HG02852 (cell line): ENCODE data around the gene AGT.

Source experiments
- ATAC-seq: cut with Tn5 transposase; IDR thresholded peaks from one replicate; pipeline ENCODE4 v1.9.1; 2021; ENCODE audit warnings: mild to moderate bottlenecking, moderate library complexity; ENCODE audit not compliant: unreplicated experiment

The AGT gene

DNA sequence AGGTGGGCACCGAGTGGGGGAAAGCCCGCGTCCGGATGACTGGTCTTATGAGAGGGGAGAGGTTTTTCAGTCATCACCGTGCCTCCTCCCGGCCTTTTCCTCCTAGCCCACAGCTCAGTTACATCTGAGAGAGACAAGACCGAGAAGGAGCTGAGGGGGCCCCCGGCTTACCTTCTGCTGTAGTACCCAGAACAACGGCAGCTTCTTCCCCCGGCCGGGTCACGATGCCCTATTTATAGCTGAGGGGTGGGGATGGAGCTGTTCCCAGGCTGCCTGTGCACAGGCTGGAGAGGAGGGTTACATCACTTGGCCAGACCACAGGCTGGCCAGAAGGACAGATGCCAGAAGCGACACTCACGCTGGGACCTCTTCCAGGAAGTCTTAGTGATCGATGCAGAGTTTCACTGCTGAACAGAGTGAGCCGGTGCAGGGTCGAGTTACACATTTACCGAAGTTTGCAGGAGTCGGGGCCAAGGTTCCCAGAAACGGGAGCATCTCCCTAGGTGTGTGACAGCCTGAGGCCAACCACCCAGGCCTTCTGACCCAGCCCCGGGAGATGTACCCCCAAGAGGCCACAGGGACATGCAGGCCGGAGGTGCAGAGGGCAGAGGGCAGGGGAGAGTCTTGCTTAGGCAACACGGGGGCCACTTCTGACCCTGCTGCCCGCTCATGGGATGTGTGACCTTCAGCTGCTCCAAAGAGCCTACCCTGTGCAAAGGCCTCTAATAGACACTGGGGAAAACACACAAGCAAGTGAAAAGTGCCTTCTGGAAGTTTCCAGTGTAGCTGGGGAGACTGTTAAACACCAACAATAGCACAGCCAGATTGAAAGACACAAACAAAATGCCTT lies at the start of gene AGT:
AGT (minus strand) TSS at position 208 of the 850 bp plus-strand sequence. CDS start 3,299 bp downstream, outside the sequence.
- no peak for ATAC-seq

DNA sequence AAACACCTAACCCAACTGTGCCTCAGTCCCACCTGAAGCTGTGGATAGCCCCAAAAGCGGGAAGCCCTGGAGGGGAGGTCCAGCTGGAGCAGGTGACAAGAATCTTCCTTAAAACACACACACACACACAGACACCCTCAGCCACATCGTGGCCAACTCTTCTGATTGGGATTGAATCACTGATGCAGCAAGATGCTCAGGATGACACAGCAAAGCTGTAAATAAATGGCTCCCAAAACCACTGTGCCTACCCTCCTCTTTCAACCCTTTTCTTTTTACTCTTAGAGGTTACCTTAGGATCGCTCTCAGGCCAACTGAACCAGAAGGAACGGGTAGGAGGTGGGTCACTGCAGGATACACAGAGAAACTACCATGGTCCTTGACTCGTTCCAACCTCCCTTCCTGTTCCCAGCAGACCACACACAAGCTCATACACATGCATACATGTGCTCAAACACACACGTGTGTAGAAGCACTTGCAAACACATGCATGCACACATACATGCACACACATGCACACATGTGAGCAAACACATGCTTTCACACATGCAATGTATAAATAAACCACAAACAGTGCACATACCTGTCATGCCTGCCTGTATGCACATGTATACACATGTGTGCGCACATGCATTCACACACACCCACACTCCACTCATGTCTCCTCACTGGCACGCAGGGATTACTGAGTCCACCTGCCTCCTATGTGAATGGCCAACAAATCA lies 47.7 kb upstream of the AGT start:
- no peak for ATAC-seq

DNA sequence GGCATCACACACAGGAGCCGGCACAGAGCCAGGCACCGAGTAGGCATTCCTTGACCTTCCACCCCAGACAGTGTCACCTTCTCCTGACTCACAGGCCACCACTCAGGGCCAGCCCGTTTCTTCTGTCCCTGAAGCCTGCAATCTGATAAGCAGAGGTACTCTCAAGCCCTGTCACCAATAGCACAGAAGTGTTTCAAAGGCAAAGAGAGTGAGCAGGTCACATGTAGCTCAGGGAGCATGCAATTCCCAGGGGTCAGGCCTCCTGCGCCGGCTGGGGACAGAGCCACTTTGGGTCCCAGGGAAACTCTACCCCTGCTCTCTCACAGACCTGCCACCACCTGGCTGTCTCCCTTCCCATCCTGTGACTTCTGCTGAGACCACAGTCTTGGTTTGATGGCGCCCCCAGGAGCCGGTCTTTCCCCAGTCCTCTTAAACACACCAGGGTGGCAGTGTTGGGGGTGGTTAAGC lies 46.5 kb upstream of the AGT start:
- no peak for ATAC-seq

DNA sequence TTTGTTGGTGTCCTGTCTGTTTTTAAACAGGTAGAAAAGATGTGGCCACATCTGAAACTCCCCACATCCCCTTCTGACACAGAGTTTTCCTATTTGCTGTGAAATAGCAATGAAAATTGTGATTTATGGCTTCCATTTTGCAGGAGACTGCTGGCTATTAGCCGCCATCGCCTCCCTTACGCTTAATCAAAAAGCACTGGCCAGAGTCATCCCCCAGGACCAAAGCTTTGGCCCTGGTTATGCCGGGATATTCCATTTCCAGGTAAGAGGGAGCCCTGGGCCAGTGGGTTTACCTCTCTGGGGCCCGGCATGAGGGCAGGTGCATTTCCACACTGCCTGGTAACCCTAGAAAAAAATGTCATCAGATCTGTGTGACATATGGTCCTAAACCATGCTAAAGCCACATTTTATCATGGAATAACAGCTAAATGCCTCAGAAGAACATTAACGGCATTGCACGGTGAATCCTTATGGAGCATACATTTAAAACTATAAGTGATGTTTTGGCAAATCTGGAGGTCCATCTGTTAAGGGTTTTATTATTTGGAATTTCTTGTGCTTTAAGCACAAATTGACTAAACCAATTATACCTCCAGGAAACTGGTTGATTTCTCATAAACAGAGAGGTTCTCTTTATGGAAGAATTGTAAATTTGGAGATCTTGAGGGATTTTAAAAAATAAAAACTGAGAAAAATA lies 45.6 kb upstream of the AGT start:
- no peak for ATAC-seq

DNA sequence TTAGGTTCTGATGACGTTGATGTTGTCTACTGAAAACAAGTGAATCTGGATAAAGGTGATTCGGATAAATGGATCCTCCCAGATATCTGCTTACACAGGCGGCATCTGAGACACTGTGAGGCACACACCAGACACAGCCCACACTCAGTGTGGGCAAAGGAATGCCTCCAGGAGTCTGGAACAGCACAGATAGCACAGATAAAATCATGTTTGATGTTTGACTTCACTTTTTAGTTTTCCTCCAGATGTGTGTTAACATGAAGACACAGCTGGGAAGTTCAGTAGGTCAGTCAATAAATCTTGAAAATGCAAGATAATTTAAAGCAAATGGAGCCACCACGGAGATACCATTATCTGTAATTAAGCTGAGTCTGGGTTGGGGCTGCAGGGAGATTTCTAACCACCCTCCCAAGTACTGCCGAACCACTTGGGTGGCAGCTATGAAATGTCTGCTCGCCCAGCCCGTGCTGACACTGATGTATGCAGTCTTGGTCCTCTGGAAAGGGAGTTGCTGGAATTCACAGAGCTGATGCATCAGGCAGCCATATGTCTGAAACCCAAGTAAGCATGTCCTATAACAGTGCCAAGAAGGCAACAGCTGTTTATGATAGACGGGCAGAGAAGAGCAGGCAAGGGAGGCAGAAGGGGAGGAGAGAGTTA lies 44.9 kb upstream of the AGT start:
- ATAC-seq, result no peak

DNA sequence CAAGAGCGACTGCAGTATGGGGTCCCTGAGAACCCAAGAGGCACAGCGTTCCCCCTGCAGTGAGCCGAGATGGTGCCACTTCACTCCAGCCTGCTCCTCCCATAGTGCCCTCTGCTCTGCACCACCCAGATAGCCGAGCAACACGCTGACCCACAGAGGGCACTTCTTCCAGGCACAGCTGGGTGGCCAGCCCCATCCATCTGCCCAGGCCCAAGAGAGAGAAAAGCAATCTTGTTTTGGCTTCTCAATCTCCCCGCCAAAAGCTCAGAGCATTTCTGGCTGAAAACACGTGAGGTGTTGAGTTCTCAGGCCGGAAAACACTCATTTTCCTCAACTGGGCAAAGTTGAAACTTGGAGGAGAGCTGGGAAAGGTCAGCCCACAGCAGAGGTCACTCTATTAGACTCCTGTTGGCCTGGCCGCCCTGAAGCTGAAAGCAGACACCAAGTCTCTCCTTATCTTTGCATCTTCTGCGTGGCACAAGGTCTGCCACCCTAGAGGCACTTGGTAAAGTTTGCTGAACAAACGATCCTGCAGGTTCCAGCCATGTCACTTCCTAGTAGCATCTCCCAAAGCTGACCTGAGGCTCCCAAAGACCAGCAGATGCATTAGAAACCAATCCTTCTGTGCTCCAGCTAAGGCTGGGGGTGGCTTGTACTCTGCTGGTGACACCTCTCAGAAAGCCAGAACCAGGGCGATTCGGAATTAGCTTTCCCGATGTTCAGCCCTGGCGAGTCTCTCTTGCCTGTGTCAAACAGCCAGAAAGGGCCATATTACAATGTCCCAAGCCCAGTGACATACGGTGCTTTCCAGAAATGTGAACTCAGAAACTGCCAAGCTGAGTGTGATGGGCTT lies 44.2 kb upstream of the AGT start:
- ATAC-seq, result no peak

DNA sequence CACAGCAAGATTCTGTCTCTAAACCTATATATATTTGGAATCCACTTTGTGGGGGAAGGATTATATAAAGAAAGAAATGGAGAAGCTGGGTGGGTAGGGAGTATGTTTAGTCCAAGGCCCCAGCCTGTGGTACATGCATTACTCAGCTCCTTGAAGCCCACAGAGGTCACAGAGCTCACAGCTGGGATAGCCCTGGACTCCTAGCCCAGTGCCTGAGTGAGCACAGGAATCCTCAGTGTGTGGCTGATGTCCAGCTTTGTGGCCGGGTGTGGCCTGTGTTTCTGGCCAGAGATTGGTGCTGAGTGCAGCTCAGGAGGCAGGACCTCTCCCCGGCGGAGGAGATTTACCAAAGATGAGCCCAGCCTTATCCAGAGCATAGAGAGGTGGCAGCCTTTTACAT lies 40.9 kb upstream of the AGT start:
- ATAC-seq, result no peak

DNA sequence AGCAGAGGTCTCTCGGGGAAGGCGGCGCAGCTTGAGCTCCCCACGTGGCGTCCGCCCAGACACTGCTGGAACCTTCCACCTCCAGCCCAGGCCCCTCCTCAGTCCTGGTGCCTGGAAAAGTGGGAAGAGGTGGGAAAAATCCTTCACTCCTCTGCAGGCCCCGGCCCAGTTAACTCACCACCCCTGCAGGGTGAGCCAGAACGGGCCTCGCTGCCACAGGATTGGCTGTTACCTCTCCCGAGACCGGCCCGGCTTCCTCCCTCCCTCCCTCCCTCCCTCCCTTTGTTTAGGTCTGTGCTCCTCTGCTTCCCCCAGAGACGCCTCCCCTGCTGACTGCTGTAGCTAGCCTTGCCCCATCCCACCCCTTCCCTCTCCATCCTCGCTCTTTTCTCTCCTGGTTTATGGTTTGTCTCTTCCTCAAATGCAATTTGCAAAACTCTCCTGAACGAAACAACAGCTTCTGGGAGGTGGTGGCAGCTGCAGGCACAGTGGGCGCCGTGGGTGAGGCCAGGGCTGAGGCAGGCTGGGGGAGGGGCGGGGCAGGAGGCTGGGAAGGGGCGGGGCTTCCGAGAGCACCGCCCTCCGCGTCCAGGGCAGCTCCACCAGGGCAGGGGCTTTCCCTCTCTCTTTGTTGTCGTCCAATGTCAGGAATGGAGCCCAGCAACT lies 39.8 kb upstream of the AGT start:
- ATAC-seq, result no peak

DNA sequence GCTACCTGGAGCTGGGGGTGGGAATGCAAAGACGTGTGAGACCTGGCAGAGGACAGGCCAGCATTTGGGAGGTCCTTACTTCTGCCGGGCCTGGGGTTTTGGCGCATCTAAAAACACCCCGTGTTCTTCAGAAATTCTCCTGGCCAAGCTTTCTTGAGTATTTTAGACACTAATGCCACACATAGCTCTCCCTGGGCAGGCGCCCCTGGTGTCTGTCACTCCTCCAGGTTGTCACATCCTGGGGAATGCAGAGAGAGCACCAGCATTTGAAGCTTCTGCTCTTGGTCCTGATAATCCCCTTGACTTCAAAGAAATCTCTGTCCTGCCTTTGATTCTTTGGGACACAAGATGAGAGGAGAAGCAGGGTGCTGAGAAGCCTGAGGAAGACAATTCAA lies 39.3 kb upstream of the AGT start:
- ATAC-seq, result no peak

DNA sequence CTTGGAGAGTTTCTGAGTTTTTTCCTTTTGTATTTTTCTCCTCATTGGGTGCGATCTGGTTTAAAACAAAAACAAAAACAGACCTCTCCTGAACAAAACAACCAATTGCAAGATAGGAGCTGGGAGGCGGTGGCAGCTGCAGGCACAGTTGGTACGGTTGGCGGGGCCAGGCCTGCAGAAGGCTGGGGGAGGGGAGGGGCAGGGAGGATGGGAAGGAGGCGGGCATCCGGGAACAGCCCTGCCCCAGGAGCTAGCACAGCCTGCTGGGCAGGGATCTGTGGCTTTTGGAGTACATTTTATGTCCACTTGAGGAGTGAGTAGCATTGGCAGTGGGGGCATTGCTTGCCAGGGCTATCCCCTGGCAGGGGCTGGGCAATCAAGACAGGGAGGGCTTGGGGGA lies 38.5 kb upstream of the AGT start:
- no peak for ATAC-seq

DNA sequence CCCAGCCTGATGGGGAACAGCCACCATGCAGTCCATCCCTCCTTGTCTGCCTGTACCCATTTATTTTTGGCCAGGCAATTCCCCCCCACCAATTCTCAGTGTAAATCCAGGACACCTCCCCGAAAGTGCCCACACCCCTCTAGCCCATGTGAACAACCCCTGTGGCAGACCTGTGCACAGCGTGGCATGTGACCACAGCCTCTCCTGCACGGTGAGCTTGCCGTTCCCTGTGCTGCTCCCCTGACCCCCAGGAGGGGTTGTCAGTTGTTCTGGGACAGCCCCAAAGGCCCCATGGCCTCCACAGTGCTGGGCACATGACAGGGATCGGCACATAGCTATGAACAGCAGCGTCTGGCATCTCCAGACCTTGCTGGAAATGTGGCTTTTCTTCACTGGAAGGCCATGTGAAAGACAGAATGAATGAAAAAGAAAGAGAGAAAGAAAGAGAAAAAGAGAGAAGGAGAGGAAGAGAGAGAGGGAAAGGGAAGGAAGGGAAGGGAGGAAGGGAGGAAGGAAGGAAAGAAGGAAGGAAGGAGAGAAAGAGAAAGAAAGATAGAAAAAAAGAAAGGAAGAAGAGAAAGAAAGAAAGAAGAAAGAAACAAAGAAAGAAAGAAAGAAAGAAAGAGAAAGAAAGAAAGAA lies 37.2 kb upstream of the AGT start:
- ATAC-seq, result no peak

DNA sequence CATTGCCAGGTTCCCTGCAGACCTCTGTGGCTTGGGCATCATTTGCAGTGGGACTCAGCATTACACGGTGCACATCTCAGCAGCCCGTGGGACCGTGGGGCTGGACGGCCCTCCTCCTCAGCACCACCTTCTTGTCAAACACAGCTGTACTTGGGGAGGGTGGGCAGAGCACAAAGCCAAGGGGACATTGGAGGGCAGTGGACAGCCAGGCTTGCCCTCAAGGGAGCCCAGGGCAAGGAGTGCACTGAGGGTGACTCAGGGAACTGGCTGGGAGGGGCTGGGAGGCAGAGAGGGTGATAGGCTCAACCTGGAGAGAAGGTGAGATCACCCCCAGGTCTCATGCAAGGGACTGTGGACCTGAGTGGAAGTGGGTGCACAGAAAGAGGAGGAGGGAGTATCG lies 36.7 kb upstream of the AGT start:
- ATAC-seq, result no peak

DNA sequence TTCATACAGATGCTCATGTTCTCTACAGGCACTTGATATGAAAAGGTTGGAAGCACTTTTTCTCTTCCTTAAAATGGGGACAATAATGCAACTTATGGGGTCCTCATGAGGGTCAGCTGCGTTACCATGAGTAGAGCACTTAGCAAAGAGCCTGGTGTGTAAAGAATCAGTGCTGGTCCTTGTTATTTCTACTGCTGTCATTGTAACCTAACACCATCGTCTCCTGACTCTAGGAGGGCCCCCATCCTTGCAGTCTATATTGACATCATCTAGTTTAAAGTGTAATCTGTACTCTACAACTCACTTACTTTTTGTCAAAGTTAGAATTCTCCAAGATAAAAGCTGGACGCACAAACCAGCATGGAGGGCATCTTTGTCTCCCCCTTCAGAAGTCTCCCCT lies 35.7 kb upstream of the AGT start:
- no peak for ATAC-seq

DNA sequence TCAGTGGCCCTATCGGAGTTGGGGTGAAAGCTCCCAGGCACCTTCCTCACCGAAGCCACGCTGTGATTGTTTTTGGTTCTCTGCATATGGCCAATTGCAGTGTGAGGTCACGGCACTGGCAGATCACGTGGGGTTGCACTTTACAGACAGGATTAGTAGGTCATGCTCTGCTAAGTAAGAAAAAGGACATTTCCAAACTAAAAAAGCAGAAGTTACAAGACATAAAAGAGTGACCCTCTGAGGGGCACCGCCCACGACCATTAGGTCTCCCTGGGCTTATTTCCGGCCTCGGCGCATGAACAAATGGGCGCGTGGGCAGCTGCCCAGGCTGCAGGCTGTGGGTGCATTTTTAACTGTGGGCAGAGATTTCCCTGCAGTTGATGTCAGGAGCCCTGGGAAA lies 35.2 kb upstream of the AGT start:
- peak; percentile 51 for ATAC-seq

DNA sequence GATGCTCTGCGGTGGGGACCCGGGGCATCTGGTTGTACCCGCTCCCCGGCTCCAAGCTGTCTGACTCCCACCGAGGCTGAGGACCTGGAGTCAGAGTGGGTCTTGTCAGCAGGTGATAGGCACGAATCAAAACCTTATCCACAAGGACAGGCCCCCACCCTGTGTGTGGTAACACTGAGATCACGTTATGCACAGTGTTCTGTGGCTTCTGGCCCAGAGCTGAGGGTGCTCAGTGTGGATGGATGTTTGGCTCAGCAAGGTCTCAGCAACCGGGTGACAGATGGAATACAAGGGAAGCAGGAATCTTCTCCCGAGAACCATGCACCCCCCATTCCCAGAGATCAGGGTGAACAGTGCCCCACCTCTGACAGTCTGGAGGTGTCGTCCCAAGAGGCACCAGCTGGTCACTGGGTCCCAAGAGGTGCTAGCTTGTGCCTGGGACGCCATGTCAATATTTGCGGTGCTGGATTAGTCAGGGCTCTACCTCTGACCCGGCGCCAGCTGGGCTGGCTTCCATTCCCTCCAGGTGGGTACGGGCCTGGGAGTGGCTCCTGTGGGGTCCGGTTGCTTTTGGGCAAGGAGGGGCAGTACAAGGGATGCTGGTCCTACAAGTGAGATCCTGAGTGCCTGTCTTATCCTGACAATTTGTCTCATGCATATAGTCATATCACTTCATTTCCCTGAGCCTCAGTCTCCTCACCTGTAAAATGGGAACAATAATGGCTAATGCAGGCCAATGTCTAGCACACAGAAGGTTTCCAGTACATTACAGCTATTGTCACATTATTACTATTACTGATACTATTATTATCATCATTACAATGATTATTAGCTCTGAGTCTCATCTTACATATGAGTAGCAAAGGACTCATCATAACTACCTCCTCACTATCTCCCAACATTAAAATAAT lies 34.2 kb upstream of the AGT start:
- no peak for ATAC-seq

DNA sequence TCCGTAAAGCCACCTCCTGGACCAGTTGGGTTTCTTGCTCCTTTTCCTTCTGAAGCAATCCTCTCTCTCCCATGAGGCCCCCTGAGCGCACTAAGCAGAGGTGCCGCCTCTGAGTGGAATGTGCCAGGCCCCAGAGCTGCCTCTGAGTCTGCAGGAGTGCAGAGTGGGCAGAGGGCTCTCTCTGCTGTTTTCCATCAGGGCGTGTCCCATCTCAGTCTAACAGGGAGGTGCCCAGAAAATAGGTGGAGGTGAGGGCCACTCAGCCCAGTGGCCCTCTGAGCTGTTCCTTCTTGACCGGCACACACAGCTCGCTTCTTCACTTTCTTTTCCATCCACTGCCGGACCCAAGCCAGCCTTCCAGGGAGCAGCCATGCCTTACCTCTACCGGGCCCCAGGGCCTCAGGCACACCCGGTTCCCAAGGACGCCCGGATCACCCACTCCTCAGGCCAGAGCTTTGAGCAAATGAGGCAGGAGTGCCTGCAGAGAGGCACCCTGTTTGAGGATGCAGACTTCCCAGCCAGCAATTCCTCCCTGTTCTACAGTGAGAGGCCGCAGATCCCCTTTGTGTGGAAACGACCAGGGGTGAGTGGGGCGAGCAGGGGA lies 33.3 kb upstream of the AGT start, which contains the start of gene CAPN9:
CAPN9 (plus strand) TSS at position 262 of the 604 bp plus-strand sequence; CDS start at position 371, 109 bp downstream.
- ATAC-seq, result no peak

DNA sequence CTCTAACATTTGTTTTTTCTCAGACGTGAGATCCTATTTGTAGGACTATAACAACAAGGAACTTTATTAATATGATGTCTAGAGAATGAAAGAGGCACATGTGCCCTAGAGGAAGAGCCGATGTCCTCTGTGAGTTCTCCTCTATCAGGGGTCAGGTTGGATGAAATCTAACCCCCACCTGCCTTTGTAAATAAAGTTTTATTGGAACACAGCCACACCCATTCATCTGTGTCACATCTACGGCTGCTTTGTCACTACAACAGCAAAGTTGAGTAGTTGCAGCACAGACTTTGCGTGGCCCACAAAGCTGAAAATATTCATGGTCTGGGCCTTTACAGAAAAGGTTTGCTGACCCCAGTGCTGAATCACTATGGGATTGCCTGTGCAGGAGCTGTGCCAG lies 32.7 kb upstream of the AGT start:
- ATAC-seq, result no peak

DNA sequence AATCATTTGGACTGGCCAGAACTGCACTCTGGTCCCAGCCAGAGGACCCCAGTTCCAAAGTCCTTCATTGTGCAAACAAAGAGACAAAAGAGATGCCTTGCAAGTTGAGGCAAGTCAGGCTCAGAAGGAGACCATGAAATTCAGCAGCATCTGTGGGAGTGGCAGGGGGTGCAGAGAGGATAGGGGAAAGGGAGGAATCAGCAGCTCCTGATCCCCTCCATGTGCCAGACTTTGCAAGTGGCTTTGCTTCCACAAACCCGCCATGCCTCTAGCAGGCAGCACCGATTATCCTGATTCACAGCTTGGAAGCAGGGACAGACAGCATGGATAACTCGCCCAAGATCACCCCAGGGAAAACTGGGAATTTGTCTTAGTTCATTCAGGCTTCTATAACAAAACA lies 31.1 kb upstream of the AGT start:
- ATAC-seq, result no peak
